IMR-90 (cell line): ENCODE data around the gene TAPBP. TPM values are rescaled to one million over a fixed set of nuclear protein-coding genes. Genes with fewer than 3 reads are reported as not detected.

Experiments
- ATAC-seq: fragments of 200-7000 bp; cut with Tn5 transposase; 2 replicates; pipeline ENCODE4 v1.9.1; 2020; ENCODE audit warnings: low read depth, mild to moderate bottlenecking, moderate library complexity
- BruUV-seq: library from RNA; stranded (reverse); fragments of 400-500 nt; replicated peaks from 2 replicates; lab custom pipeline; 2021; lab: Mats Ljungman, UMichigan
- CTCF ChIA-PET: fragments of 300-600 bp; formaldehyde crosslinking; extraction: SDS; loops from one replicate; lab custom pipeline; 2021; ENCODE audit warnings: antibody characterized with exemption; lab: Yijun Ruan, JAX
- POLR2A ChIA-PET: fragments of 300-600 bp; sonication (Branson Sonifier 250); formaldehyde crosslinking; loops from one replicate; lab custom pipeline; 2022; ENCODE audit warnings: antibody characterized with exemption; ENCODE audit not compliant: unreplicated experiment; lab: Charles Lee
- DNase-seq: peaks from one replicate; pipeline ENCODE4 v3.0.0; 2013
- H2AFZ ChIP-seq: replicated peaks from 2 replicates; pipeline ENCODE3; 2013; ENCODE audit warnings: low read length, mild to moderate bottlenecking; ENCODE audit not compliant: poor library complexity
- H2AK5ac ChIP-seq: 2 replicates; pipeline ENCODE4 v1.6.1; 2013; ENCODE audit warnings: low read depth, low read length, inconsistent platforms
- H2AK9ac ChIP-seq: replicated peaks from 2 replicates; pipeline ENCODE3; 2013; ENCODE audit warnings: mild to moderate bottlenecking, low read depth, low read length, moderate library complexity; ENCODE audit not compliant: poor library complexity
- H2BK120ac ChIP-seq: 2 replicates; pipeline ENCODE4 v1.6.1; 2013; ENCODE audit warnings: low read depth, low read length, inconsistent platforms
- H2BK15ac ChIP-seq: 3 replicates; pipeline ENCODE4 v1.6.1; 2013; ENCODE audit warnings: low read depth, low read length, inconsistent platforms
- H2BK20ac ChIP-seq: 2 replicates; pipeline ENCODE4 v1.6.1; 2013; ENCODE audit warnings: low read depth, mild to moderate bottlenecking, inconsistent platforms, low read length, moderate library complexity
- H2BK5ac ChIP-seq: 2 replicates; pipeline ENCODE4 v1.6.1; 2013; ENCODE audit warnings: mild to moderate bottlenecking, low read depth, low read length, inconsistent platforms; ENCODE audit not compliant: poor library complexity, severe bottlenecking
- H3K14ac ChIP-seq: replicated peaks from 2 replicates; pipeline ENCODE4 v1.6.1; 2013; ENCODE audit warnings: low read depth, low read length, inconsistent platforms
- H3K18ac ChIP-seq: 2 replicates; pipeline ENCODE4 v1.6.1; 2013; ENCODE audit warnings: low read depth, low read length, control low read depth
- H3K23ac ChIP-seq: 2 replicates; pipeline ENCODE4 v1.6.1; 2013; ENCODE audit warnings: low read depth, low read length, inconsistent platforms
- H3K27ac ChIP-seq: 2 replicates; pipeline ENCODE4 v1.5.1; 2013; ENCODE audit warnings: mild to moderate bottlenecking, control low read depth, low read length; ENCODE audit not compliant: insufficient read depth
- H3K27me3 ChIP-seq: 2 replicates; pipeline ENCODE4 v1.6.1; 2013; ENCODE audit warnings: low read length; ENCODE audit not compliant: control insufficient read depth, insufficient read depth
- H3K36me3 ChIP-seq: 2 replicates; pipeline ENCODE4 v1.6.1; 2013; ENCODE audit warnings: low read length, mixed read lengths; ENCODE audit not compliant: control insufficient read depth, insufficient read depth
- H3K4ac ChIP-seq: 2 replicates; pipeline ENCODE4 v1.6.1; 2013; ENCODE audit warnings: low read depth, low read length, inconsistent platforms
- H3K4me1 ChIP-seq: 2 replicates; pipeline ENCODE4 v1.6.1; 2013; ENCODE audit warnings: low read length, mixed read lengths; ENCODE audit not compliant: control insufficient read depth, insufficient read depth
- H3K4me2 ChIP-seq: 2 replicates; pipeline ENCODE4 v1.6.1; 2013; ENCODE audit warnings: low read depth, mild to moderate bottlenecking, control low read depth, low read length, moderate library complexity
- H3K4me3 ChIP-seq: 2 replicates; pipeline ENCODE4 v1.5.1; 2013; ENCODE audit warnings: low read depth, mild to moderate bottlenecking, control low read depth, low read length, moderate library complexity; ENCODE audit not compliant: insufficient read depth
- H3K56ac ChIP-seq: 2 replicates; pipeline ENCODE4 v1.6.1; 2013; ENCODE audit warnings: low read length, inconsistent platforms; ENCODE audit not compliant: insufficient read depth; ENCODE audit errors: extremely low read depth
- H3K79me1 ChIP-seq, 2 experiments: 2 replicates each; pipeline ENCODE4 v1.6.1; 2013; ENCODE audit warnings: low read length in 2 of 2, inconsistent platforms in 1 of 2, low read depth in 1 of 2
- H3K9ac ChIP-seq: 2 replicates; pipeline ENCODE4 v1.6.1; 2013; ENCODE audit warnings: low read depth, low read length, control low read depth
- H3K9me1 ChIP-seq: 2 replicates; pipeline ENCODE4 v1.6.1; 2013; ENCODE audit warnings: low read length, inconsistent platforms; ENCODE audit not compliant: insufficient read depth
- H3K9me3 ChIP-seq: 2 replicates; pipeline ENCODE4 v1.6.1; 2013; ENCODE audit warnings: low read length; ENCODE audit not compliant: control insufficient read depth, insufficient read depth
- H4K20me1 ChIP-seq: 2 replicates; pipeline ENCODE4 v1.6.1; 2013; ENCODE audit warnings: low read length, inconsistent platforms; ENCODE audit not compliant: insufficient read depth
- H4K5ac ChIP-seq: 2 replicates; pipeline ENCODE4 v1.6.1; 2013; ENCODE audit warnings: mild to moderate bottlenecking, low read depth, low read length, control low read depth
- H4K8ac ChIP-seq, 2 experiments: 2 replicates each; pipeline ENCODE4 v1.6.1; 2013; ENCODE audit warnings: low read depth in 2 of 2, low read length in 2 of 2, control low read depth in 1 of 2, inconsistent platforms in 1 of 2
- H4K91ac ChIP-seq: 2 replicates; pipeline ENCODE4 v1.6.1; 2013; ENCODE audit warnings: low read depth, low read length, inconsistent platforms; ENCODE audit not compliant: insufficient read depth
- BHLHE40 ChIP-seq: fragments of 150-350 bp; IDR thresholded peaks from 2 replicates; pipeline ENCODE4 v1.6.1; 2016; ENCODE audit warnings: mild to moderate bottlenecking, low read depth, low read length
- CEBPB ChIP-seq: IDR thresholded peaks from 2 replicates; pipeline ENCODE4 v1.6.1; 2012; ENCODE audit warnings: low read depth, low read length, improper control_type of control experiment
- CHD1 ChIP-seq: IDR thresholded peaks from 2 replicates; pipeline ENCODE4 v1.6.1; 2012; ENCODE audit warnings: low read depth, low read length, improper control_type of control experiment
- FOS ChIP-seq: fragments of 150-350 bp; IDR thresholded peaks from 2 replicates; pipeline ENCODE4 v1.6.1; 2016; ENCODE audit warnings: low read depth, low read length
- MAFK ChIP-seq: IDR thresholded peaks from 2 replicates; pipeline ENCODE4 v1.6.1; 2012; ENCODE audit warnings: low read depth, low read length, improper control_type of control experiment
- MAZ ChIP-seq: IDR thresholded peaks from 2 replicates; pipeline ENCODE4 v1.6.1; 2012; ENCODE audit warnings: low read depth, mild to moderate bottlenecking, low read length, improper control_type of control experiment, moderate library complexity, borderline replicate concordance
- MXI1 ChIP-seq: IDR thresholded peaks from 2 replicates; pipeline ENCODE4 v1.6.1; 2012; ENCODE audit warnings: low read depth, mild to moderate bottlenecking, low read length, moderate library complexity, borderline replicate concordance
- NFE2L2 ChIP-seq: fragments of 150-350 bp; IDR thresholded peaks from 2 replicates; pipeline ENCODE4 v1.6.1; 2016; ENCODE audit warnings: low read depth, mild to moderate bottlenecking, low read length
- POLR2A ChIP-seq: IDR thresholded peaks from 2 replicates; pipeline ENCODE4 v1.6.1; 2012; ENCODE audit warnings: mild to moderate bottlenecking, low read depth, low read length
- RAD21 ChIP-seq: IDR thresholded peaks from 2 replicates; pipeline ENCODE4 v1.6.1; 2012; ENCODE audit warnings: low read length, improper control_type of control experiment
- RFX5 ChIP-seq: IDR thresholded peaks from 2 replicates; pipeline ENCODE4 v1.8.0; 2012; ENCODE audit warnings: low read depth, mild to moderate bottlenecking, low read length, moderate library complexity
- SMC3 ChIP-seq: fragments of 150-350 bp; IDR thresholded peaks from 2 replicates; pipeline ENCODE4 v1.6.1; 2016; ENCODE audit warnings: low read depth, mild to moderate bottlenecking, antibody characterized with exemption, low read length, moderate library complexity
- WGBS, 2 experiments: methylation state at CpG; one replicate each; pipeline versions ENCODE4 v1.1.5 to v1.1.7; 2013; ENCODE audit warnings: missing lambda C conversion rate in 2 of 2; ENCODE audit not compliant: insufficient read length in 1 of 2; ENCODE audit errors: extremely low coverage in 2 of 2; 5-methylcytosine and 5-hydroxymethylcytosine counted together
- dilution Hi-C: fragments of 300-500 bp; cut with HindIII; formaldehyde crosslinking; loops from one replicate; pipeline ENCODE4 v1.14.3; 2018; ENCODE audit warnings: low sequenced_read_pairs; ENCODE audit not compliant: unreplicated experiment
- in situ Hi-C: fragments of 300-500 bp; cut with MboI; formaldehyde crosslinking; loops from 3 replicates; pipeline ENCODE4 v1.14.3; 2019; ENCODE audit warnings: low sequenced_read_pairs, inconsistent platforms, mixed read lengths
- intact Hi-C: fragments of 100-400 bp; cut with micrococcal nuclease; formaldehyde crosslinking; loops from 2 replicates; pipeline ENCODE4 v1.10.0; 2022
- polyA plus RNA-seq, 3 experiments: library from polyadenylated mRNA; depleted of rRNA; stranded (reverse); fragments of >200 nt; gene quantifications; 2 replicates each; pipeline ENCODE4 v1.2.3, GENCODE V29; 2012; ENCODE audit warnings: low replicate concordance in 1 of 3
- total RNA-seq: library from RNA; depleted of rRNA; stranded (reverse); fragments of >200 nt; gene quantifications from 2 replicates; pipeline ENCODE4 v1.2.3, GENCODE V29; 2012
- TF ChIP-seq, protein P1 (sequence below): fragments of 150-350 bp; IDR thresholded peaks from 2 replicates; pipeline ENCODE4 v1.6.1; 2016; ENCODE audit warnings: low read depth, mild to moderate bottlenecking, low read length, moderate library complexity, borderline replicate concordance
- TF ChIP-seq, protein P2 (sequence below): conservative IDR thresholded peaks from 2 replicates; pipeline ENCODE4 v1.5.1; 2012; ENCODE audit warnings: mild to moderate bottlenecking, low read depth, low read length, improper control_type of control experiment
- TF ChIP-seq, protein P3 (sequence below): fragments of 150-350 bp; IDR thresholded peaks from 2 replicates; pipeline ENCODE4 v1.6.1; 2017; ENCODE audit warnings: mild to moderate bottlenecking, antibody characterized with exemption, low read length, low read depth

Gene TAPBP
- total and polyA plus RNA-seq, 2 of the 4 experiments (the other 2 are of a cell fraction), result 13.1 to 63.3 TPM

DNA sequence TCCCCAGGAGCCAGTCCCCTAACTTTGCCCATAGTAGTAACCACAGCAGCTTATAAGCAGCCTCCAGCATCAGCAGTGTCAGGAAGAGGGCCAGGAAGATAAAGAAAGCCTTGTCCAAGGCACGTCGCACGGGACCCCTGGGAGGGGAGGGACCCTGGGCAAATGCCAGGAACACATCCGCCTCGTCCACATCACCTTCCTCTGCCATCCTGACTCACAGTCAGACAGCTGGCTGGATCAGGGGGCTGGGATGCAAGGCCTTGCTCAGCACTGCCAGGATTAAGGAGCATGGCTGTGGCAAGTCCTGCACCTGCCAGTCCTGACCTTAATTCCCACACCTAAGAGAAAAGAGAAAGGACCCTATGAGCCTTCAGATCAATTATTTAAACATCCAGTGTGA is 15.2 kb upstream of the TAPBP start:
- dilution Hi-C loops (no loop called here), intact Hi-C loops (no loop called here), in situ Hi-C loops (no loop called here)
- Histone ChIP-seq H3K4me3 (no peak overlapping the region), H3K4ac (no peak overlapping the region), H3K56ac (no peak overlapping the region), H4K8ac (no peak overlapping the region), H3K9me3 (no peaks in the 10 kb centered on the region), H2AFZ (peak overlapping the region; percentile 43), H4K20me1 (no peaks in the 10 kb centered on the region), H2AK9ac (no peak overlapping the region), H3K27me3 (peaks cover 4% of the 10 kb centered on the region; the same call in 1 of the 2 replicates), H3K36me3 (no peaks in the 10 kb centered on the region), H3K79me1 (no peaks in the 10 kb centered on the region), H2AK5ac (no peak overlapping the region), H2BK15ac (no peak overlapping the region), H2BK20ac (no peak overlapping the region), H3K27ac (no peak overlapping the region), H3K9me1 (no peaks in the 10 kb centered on the region), H3K23ac (no peak overlapping the region), H2BK120ac (no peak overlapping the region), H4K91ac (no peak overlapping the region), H3K14ac (no peak overlapping the region), H3K9ac (no peak overlapping the region), H3K4me2 (no peak overlapping the region), H2BK5ac (no peak overlapping the region), H3K4me1 (no peaks in the 10 kb centered on the region), H3K18ac (no peak overlapping the region), H4K5ac (no peak overlapping the region)
- no TSS peak for BruUV-seq
- no peak for TF ChIP-seq POLR2A
- no peak for TF ChIP-seq RFX5
- no peak for TF ChIP-seq CHD1
- no peak for TF ChIP-seq BHLHE40
- TF ChIP-seq MAZ, result no peak
- no peak for TF ChIP-seq NFE2L2
- TF ChIP-seq MAFK, result no peak
- no peak for TF ChIP-seq FOS
- no peak for TF ChIP-seq MXI1
- TF ChIP-seq SMC3, result no peak
- TF ChIP-seq, protein P1, sequence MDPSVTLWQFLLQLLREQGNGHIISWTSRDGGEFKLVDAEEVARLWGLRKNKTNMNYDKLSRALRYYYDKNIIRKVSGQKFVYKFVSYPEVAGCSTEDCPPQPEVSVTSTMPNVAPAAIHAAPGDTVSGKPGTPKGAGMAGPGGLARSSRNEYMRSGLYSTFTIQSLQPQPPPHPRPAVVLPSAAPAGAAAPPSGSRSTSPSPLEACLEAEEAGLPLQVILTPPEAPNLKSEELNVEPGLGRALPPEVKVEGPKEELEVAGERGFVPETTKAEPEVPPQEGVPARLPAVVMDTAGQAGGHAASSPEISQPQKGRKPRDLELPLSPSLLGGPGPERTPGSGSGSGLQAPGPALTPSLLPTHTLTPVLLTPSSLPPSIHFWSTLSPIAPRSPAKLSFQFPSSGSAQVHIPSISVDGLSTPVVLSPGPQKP, result no peak
- no peak for TF ChIP-seq RAD21
- TF ChIP-seq, protein P2, sequence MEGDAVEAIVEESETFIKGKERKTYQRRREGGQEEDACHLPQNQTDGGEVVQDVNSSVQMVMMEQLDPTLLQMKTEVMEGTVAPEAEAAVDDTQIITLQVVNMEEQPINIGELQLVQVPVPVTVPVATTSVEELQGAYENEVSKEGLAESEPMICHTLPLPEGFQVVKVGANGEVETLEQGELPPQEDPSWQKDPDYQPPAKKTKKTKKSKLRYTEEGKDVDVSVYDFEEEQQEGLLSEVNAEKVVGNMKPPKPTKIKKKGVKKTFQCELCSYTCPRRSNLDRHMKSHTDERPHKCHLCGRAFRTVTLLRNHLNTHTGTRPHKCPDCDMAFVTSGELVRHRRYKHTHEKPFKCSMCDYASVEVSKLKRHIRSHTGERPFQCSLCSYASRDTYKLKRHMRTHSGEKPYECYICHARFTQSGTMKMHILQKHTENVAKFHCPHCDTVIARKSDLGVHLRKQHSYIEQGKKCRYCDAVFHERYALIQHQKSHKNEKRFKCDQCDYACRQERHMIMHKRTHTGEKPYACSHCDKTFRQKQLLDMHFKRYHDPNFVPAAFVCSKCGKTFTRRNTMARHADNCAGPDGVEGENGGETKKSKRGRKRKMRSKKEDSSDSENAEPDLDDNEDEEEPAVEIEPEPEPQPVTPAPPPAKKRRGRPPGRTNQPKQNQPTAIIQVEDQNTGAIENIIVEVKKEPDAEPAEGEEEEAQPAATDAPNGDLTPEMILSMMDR, result no peak
- TF ChIP-seq, protein P3, sequence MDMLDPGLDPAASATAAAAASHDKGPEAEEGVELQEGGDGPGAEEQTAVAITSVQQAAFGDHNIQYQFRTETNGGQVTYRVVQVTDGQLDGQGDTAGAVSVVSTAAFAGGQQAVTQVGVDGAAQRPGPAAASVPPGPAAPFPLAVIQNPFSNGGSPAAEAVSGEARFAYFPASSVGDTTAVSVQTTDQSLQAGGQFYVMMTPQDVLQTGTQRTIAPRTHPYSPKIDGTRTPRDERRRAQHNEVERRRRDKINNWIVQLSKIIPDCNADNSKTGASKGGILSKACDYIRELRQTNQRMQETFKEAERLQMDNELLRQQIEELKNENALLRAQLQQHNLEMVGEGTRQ, result no peak
- no peak for TF ChIP-seq CEBPB
- DNase-seq (no peak), ATAC-seq (no peak)
- ChIA-PET POLR2A (no interaction called here), CTCF (no interaction called here)
- no CpG with 5 or more reads among the region's 5 CpGs for WGBS, 2 experiments
